Measurements from ENCODE around the gene NRCAM.
A peak's percentile ranks its signal among the peaks of the same experiment; 100 is the strongest.

NRCAM gene

GRCh38 chr7:108152198-108152597 is 304.0 kb downstream of the NRCAM start:
- TF ChIP-seq CTCF (conservative IDR thresholded peaks at IDR 0.05): no peak
- no peak for TF ChIP-seq ZFX (IDR thresholded peaks at IDR 0.05)

GRCh38 chr7:108149908-108150307 is 306.3 kb downstream of the NRCAM start:
- H3K27ac ChIP-seq: no peak overlapping the region
- TF ChIP-seq ZFX (IDR thresholded peaks at IDR 0.05): no peak
- TF ChIP-seq CTCF (conservative IDR thresholded peaks at IDR 0.05): no peak

More at GRCh38 chr7:108152198-108152597, 304.0 kb downstream of the NRCAM start:
- no peak overlapping the region for H3K27ac ChIP-seq

GRCh38 chr7:108149119-108149518 is 307.1 kb downstream of the NRCAM start:
- H3K27ac ChIP-seq: no peak overlapping the region
- TF ChIP-seq ZFX (IDR thresholded peaks at IDR 0.05) (no peak), CTCF (conservative IDR thresholded peaks at IDR 0.05) (no peak)

- TF ChIP-seq CTCF (conservative IDR thresholded peaks at IDR 0.05) (no peak), ZFX (IDR thresholded peaks at IDR 0.05) (no peak)
- no peak overlapping the region for H3K27ac ChIP-seq
Measured at GRCh38 chr7:108147031-108147563, 309.1 kb downstream of the NRCAM start.

- TF ChIP-seq ZFX (IDR thresholded peaks at IDR 0.05): no peak
- TF ChIP-seq CTCF (conservative IDR thresholded peaks at IDR 0.05): peak; percentile 100
Measured at GRCh38 chr7:108146070-108146842, 310.0 kb downstream of the NRCAM start.

GRCh38 chr7:108145401-108145800 is 310.8 kb downstream of the NRCAM start:
- H3K27ac ChIP-seq: no peak overlapping the region
- no peak for TF ChIP-seq CTCF (conservative IDR thresholded peaks at IDR 0.05)
- TF ChIP-seq ZFX (IDR thresholded peaks at IDR 0.05): no peak

More at GRCh38 chr7:108146070-108146842, 310.0 kb downstream of the NRCAM start:
- H3K27ac ChIP-seq: no peak overlapping the region

- no peak overlapping the region for H3K27ac ChIP-seq
- TF ChIP-seq CTCF (conservative IDR thresholded peaks at IDR 0.05): no peak
Measured at GRCh38 chr7:108144931-108145330, 311.3 kb downstream of the NRCAM start.

Measured in C4-2B (cell line).